ENCODE measurements around the gene FBXO48.
"Not testable (repeated sequence)": the region's sequence is repeated elsewhere in the genome, so short reads cannot be mapped to it uniquely, and the experiment has no call there.

Gene FBXO48, protein sequence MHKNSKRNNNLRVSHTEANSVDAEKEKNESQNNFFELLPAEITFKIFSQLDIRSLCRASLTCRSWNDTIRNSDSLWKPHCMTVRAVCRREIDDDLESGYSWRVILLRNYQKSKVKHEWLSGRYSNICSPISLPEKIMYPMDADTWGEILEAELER

GRCh38 chr2:68467077-68467960, at the start of gene FBXO48, which contains the start of gene APLF:
Gene FBXO48, minus strand, starts transcription at chr2:68467294. Its CDS starts 2,149 bp downstream, at chr2:68465145.
Gene APLF, plus strand, starts transcription at chr2:68467585. Its CDS starts 147 bp downstream, at chr2:68467732.
- DNase-seq: peak; percentile 95 to 99

DNA sequence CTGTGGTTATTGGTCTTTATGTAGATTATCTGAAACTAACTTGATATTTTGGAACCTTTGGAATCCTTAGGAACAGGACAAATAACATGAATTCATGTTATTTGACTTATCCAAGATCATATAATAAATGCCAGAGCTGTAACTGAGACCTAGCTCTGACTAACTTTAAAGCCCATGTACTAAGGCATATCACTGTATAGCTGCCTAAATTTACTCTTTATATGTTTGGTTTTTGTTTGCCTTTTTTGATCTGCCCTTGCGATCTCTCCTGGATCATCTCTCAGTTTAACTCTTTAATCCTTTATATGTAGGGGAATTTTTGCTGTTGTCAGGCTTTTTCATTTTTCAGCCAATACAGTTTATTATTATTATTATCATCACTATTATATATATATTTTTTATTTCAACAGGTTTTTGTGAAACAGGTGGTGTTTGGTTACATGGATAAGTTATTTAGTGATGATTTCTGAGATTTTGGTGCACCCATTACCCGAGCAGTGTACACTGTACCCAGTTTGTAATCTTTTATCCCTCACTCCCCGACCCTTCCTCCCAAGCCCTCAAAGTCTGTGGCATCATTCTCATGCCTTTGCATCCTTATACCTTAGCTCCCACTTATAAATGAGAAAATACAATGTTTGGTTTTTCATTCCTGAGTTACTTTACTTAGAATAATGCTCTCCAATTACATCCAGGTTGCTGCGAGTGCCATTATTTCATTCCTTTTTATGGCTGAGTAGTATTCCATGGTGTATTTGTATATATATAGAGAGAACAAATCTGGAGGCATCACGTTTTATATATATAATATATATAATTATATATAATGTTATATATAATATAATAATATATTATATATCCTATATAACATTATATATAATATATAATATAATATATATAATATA, 49.2 kb upstream of the FBXO48 start:
- no peak for DNase-seq

DNA sequence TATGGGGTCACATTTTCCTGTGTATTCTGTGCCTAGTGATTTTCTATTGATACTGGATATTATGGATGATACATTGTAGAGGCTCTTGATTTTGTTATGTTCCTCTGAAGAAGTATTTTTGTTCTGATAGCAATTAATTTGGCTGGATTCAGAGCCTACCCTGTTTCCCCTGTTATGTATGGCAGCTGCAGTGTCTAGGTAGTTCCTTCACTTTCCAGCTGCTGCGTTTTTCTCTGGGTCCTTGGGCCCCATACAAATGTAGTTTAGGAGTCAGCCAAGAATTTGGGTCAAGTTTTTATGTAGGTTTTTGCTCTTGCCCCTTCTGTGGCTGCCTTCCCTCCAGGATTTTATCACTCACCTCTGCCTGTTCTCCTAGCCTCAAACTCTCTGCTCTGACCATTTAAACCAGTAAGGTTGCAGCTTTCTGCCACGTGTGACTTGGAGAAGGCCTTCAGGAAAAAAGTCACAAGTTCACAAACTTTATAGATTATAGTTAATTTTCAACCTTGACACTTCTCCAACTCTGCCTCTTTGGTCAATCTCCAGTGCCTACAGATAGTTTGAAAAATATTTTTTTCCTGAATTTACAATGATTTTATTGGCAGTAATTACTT, 47.3 kb upstream of the FBXO48 start:
- DNase-seq: no peak

GRCh38 chr2:68512966-68513365, 45.9 kb upstream of the FBXO48 start:
- DNase-seq: no peak

DNA sequence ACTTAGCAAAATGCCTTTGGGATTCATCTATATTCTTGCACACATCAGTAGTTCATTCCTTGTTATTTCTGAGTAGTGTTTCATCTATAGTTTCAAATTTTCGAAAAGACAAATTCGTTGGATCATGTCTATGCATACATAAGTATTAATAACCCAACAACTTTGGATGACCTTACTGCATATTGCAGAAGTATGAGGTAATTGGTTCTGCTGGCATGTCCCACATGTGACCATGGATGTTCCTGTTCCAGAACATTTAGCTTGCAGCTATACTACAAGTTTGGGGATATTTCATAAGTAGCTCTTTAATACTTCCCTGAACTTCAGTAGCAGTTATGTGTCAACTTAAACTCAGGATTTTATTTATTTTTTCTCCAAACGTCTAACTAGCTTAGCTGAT, 45.2 kb upstream of the FBXO48 start:
- no peak for DNase-seq

DNA sequence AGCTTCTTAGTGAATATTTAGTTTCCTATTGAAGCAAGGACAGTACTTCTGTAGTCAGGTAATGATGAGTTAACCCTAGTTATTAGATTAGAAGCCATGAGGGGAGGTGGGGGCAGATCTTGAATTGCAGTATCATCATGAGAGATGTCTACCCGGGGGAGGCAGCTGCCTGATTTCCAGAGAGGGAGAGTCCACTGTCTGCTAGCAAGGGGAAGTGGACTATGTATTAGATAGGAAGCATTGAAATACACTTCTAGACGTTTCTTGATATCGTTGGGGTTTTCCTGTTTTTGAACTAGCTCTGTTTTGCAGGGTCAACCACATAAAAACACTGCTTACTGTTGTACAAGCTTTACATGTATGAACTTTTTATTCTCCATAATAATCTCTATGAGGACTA, 39.1 kb upstream of the FBXO48 start:
- DNase-seq: no peak

DNA sequence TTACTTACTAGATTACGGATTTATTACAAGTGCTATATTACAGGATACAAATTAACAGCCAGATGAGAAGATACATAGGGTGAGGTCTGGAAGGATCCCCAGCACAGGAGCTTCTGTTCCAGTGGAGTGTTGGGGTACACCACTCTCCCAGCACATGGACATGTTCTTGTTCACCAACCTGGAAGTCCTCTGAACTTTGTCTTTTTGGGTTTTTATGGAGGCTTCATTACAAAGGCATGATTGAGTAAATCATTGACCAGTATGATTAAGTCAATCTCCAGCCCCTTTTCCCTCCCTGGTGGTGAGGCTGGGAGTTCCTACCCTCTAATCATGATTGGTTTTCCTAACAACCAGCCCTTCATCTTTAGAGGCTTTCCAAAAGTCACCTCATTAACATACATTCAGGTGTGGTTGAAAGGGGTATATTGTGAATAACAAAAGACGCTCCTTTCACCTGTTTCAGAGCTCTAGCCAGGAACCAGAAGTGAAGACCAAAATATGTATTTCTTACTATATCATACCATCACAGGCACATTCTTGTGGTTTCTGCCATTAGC, 38.6 kb upstream of the FBXO48 start:
- no peak for DNase-seq

- DNase-seq: no peak
These were observed 34.7 kb upstream of the FBXO48 start for GRCh38 chr2:68501768-68502167.

DNA sequence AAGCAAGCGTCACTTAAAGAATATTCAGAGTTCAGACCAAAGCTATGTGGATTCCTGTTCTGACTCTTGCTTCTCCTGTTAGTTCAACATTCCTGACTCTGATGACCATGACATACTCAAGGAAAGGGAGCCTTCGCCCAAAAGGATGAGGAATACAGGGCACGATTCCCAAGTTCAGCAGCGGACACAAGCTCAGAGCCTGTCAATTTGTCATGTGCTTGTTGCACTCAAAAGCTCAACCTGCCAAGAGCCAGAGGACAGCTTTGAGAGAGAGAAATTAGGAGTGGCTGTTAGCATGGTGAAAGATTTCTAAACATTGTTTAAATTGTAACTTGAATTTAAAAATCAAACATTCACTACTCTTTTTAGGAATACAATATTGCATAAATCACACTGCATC, 33.6 kb upstream of the FBXO48 start:
- DNase-seq: no peak

DNA sequence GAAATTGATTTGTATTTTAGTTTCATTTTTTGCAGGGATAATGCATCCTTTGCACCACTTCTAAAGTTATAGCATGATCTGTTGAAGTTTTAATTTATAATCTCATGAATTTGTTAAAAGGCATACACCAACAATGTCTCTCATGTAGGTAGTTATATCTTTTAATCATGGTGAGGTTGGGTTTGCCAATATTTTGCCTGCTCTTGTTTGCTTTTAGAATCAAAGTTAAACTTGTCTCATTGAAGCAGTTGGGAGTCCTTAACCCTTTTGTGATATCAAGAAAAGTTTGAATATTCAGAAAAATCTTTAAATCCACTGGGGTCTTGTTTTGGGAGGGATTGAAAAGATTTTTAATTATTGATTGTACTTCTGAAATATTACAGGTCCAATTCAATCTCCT, 32.0 kb upstream of the FBXO48 start:
- no peak for DNase-seq

- no peak for DNase-seq
These were observed 24.5 kb upstream of the FBXO48 start for GRCh38 chr2:68491582-68491981.

- no peak for DNase-seq
These were observed 22.2 kb upstream of the FBXO48 start for GRCh38 chr2:68489282-68489681.

DNA sequence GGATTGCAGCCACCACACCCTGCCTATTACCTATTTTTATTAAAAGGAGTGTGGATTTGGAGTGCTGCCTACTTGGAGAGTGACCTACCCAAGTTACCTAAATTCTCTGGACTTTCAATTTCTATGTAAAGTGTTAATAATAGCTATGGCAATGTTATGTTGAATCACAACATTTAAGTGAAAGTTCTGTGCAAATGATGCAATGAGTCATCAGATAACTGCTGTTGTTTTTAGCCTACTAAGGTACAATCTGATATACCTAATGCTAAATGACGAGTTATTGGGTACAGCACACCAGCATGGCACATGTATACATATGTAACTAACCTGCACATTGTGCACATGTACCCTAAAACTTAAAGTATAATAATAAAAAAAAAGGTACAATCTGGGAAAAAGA, 21.5 kb upstream of the FBXO48 start:
- not testable (repeated sequence) for DNase-seq

- no peak for DNase-seq
These were observed 20.8 kb upstream of the FBXO48 start for GRCh38 chr2:68487773-68488355.

DNA sequence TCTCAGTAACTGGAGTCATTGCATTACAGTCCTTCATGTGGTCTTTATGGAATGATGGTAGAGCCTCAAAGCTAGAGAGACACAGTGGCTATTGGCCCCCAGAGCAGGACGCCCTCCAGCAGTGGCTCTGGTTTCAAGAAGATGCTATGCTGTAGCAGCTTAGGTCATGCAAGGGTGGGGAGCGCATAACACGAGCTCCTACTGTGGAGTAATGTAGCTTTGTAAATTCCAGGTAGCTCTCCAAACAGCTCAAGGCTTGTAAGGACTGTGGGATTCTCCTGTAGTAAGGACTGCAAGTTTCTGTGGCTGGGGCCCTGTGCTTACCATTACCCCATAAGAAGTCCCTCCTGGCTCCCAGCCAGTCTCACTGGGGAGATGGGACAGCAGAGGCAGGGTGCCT, 15.9 kb upstream of the FBXO48 start:
- no peak for DNase-seq

GRCh38 chr2:68482296-68482820, 15.3 kb upstream of the FBXO48 start:
- DNase-seq: no peak

GRCh38 chr2:68478688-68479087, 11.6 kb upstream of the FBXO48 start:
- no peak for DNase-seq

DNA sequence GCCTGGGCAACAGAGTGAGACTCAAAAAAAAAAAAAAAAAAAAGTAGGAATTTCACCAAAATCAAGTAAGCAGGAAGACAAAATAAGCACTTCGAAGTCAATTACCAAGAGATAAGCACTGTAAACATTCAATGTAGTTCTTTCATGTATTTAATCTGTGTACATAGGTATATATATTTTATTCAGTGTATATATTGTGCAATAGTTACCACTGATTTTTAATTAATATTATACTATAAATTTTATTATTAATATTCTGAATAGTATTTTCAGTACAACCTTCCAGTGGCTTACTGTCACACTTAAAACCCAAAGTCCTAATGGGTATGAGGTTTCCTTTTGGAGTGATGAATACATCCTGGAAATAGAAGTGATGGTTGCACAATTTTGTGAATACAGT, 9.4 kb upstream of the FBXO48 start:
- DNase-seq: no peak

- DNase-seq: no peak
These were observed 8.5 kb upstream of the FBXO48 start for GRCh38 chr2:68475576-68475975.

GRCh38 chr2:68475110-68475509, 8.0 kb upstream of the FBXO48 start:
- no peak for DNase-seq

GRCh38 chr2:68472796-68473414, 5.8 kb upstream of the FBXO48 start:
- DNase-seq: no peak
